ENCODE data around the gene ABI2. TPM values are rescaled to one million over a fixed set of nuclear protein-coding genes. Genes with fewer than 3 reads are reported as not detected.

ABI2 gene
- total RNA-seq, 1 experiment from 2014 or later = 141 TPM

GRCh38 chr2:203404996-203405395 is 76.8 kb downstream of the ABI2 start:
- Histone ChIP-seq H3T11ph (ENCODE audit: low read length) (no peak overlapping the region), H3K4ac (ENCODE audit: low read depth, low read length) (no peak overlapping the region), H3K23ac (ENCODE audit: insufficient read length, low read depth, low read length) (no peak overlapping the region), H3K4me1 (ENCODE audit: insufficient read depth, low read length) (no peaks in the 10 kb centered on the region), H3K23me2 (ENCODE audit: insufficient read length, low read depth, low read length, poor library complexity, severe bottlenecking) (no peaks in the 10 kb centered on the region), H2BK12ac (ENCODE audit: insufficient read length, low read depth, low read length) (no peak overlapping the region), H3K79me1 (ENCODE audit: insufficient read depth, low read depth, low read length, poor library complexity, severe bottlenecking) (no peaks in the 10 kb centered on the region), H2AFZ (ENCODE audit: low read length) (no peak overlapping the region), H3K9ac (ENCODE audit: extremely low read depth, insufficient read length, low read length) (no peak overlapping the region), H2BK20ac (ENCODE audit: low read depth, low read length, poor library complexity, severe bottlenecking) (no peak overlapping the region), H2BK5ac (ENCODE audit: insufficient read length, low read length) (no peak overlapping the region), H2BK120ac (ENCODE audit: low read depth, low read length, poor library complexity, severe bottlenecking) (no peak overlapping the region), H2AK5ac (ENCODE audit: insufficient read length, low read length) (no peak overlapping the region), H3K56ac (ENCODE audit: insufficient read length, low read depth, low read length) (no peak overlapping the region), H4K91ac (ENCODE audit: insufficient read length, low read depth, low read length) (no peak overlapping the region), H4K8ac (replicated peaks; ENCODE audit: insufficient read length, low read depth, low read length) (no peak overlapping the region), H3K14ac (ENCODE audit: insufficient read depth, low read length) (no peak overlapping the region), H3K79me2 (ENCODE audit: insufficient read depth, low read length) (no peaks in the 10 kb centered on the region), H3K27ac (ENCODE audit: insufficient read length, low read depth, low read length) (no peak overlapping the region), H4K5ac (ENCODE audit: insufficient read length, low read depth, low read length) (no peak overlapping the region), H3K9me3 (ENCODE audit: control insufficient read depth, low read depth, low read length) (no peaks in the 10 kb centered on the region), H4K20me1 (ENCODE audit: control insufficient read depth, insufficient read depth, insufficient read length) (no peaks in the 10 kb centered on the region), H3K4me2 (ENCODE audit: insufficient read depth, insufficient read length, low read length) (no peak overlapping the region), H3K18ac (ENCODE audit: insufficient read length, low read depth, low read length) (no peak overlapping the region), H3K27me3 (ENCODE audit: insufficient read depth, low read length) (no peaks in the 10 kb centered on the region), H2BK15ac (ENCODE audit: low read depth, low read length) (no peak overlapping the region)
- Mint-ChIP-seq H3K4me1 (0 out of 4 replicates have a peak, but pooled peaks cover 0 to 4% of the 10 kb centered on the region in 2 experiments), H3K36me3 (ENCODE audit: insufficient read depth in 1 of 3, low read depth in 3 of 3) (peaks cover 21 to 73% (median 51%) of the 10 kb centered on the region in 3 experiments; a peak in 6 of 7 replicates), H3K9me3 (no peaks in the 10 kb centered on the region), H3K27ac (no peak overlapping the region), H3K4me3 (no peak overlapping the region), H3K27me3 (ENCODE audit: low read depth) (no peaks in the 10 kb centered on the region)
- no peak for DNase-seq
- TF ChIP-seq, protein P1, sequence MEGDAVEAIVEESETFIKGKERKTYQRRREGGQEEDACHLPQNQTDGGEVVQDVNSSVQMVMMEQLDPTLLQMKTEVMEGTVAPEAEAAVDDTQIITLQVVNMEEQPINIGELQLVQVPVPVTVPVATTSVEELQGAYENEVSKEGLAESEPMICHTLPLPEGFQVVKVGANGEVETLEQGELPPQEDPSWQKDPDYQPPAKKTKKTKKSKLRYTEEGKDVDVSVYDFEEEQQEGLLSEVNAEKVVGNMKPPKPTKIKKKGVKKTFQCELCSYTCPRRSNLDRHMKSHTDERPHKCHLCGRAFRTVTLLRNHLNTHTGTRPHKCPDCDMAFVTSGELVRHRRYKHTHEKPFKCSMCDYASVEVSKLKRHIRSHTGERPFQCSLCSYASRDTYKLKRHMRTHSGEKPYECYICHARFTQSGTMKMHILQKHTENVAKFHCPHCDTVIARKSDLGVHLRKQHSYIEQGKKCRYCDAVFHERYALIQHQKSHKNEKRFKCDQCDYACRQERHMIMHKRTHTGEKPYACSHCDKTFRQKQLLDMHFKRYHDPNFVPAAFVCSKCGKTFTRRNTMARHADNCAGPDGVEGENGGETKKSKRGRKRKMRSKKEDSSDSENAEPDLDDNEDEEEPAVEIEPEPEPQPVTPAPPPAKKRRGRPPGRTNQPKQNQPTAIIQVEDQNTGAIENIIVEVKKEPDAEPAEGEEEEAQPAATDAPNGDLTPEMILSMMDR (conservative IDR thresholded peaks at IDR 0.05) = no peak
